Aorta (tissue), 5 donors: ENCODE measurements around the gene POMGNT1. TPM values are rescaled to one million over a fixed set of nuclear protein-coding genes. Genes with fewer than 3 reads are reported as not detected.
A peak's percentile ranks its signal among the peaks of the same experiment; 100 is the strongest.

ENCODE experiments used
- ATAC-seq: fragments of 200-7000 bp; cut with Tn5 transposase; one replicate; pipeline ENCODE4 v1.9.1; 2022; ENCODE audit warnings: moderate library complexity; ENCODE audit not compliant: low FRiP score
- DNase-seq, 2 donors: peaks; one replicate each; pipeline ENCODE4 v3.0.0-alpha.2; 2020
- H3K27ac ChIP-seq, 2 donors: one replicate each; pipeline ENCODE4 v1.5.1; 2013; ENCODE audit warnings: low read length in 2 of 2, mild to moderate bottlenecking in 2 of 2, moderate library complexity in 2 of 2, control low read depth in 1 of 2, inconsistent platforms in 1 of 2, low read depth in 1 of 2
- H3K27me3 ChIP-seq, 2 donors: one replicate each; pipeline ENCODE4 v1.6.1; 2013; ENCODE audit warnings: control low read depth in 1 of 2, low read length in 1 of 2, mild to moderate bottlenecking in 1 of 2, moderate library complexity in 1 of 2; ENCODE audit not compliant: insufficient read depth in 2 of 2, control insufficient read depth in 1 of 2
- H3K36me3 ChIP-seq, 2 donors: one replicate each; pipeline ENCODE4 v1.6.1; 2013; ENCODE audit warnings: control low read depth in 1 of 2, low read length in 1 of 2, mild to moderate bottlenecking in 1 of 2; ENCODE audit not compliant: insufficient read depth in 2 of 2, control insufficient read depth in 1 of 2
- H3K4me1 ChIP-seq, 2 donors: one replicate each; pipeline ENCODE4 v1.6.1; 2013; ENCODE audit warnings: low read length in 2 of 2, control low read depth in 1 of 2, mild to moderate bottlenecking in 1 of 2, moderate library complexity in 1 of 2; ENCODE audit not compliant: insufficient read depth in 2 of 2, control insufficient read depth in 1 of 2
- H3K4me3 ChIP-seq, 2 donors: one replicate each; pipeline ENCODE4 v1.5.1; 2013; ENCODE audit warnings: low read length in 2 of 2, control low read depth in 1 of 2, mild to moderate bottlenecking in 1 of 2
- H3K9me3 ChIP-seq: one replicate; pipeline ENCODE4 v1.6.1; 2013; ENCODE audit warnings: mild to moderate bottlenecking, low read length; ENCODE audit not compliant: control insufficient read depth
- WGBS, 2 donors: extraction: QIAGEN DNeasy Blood & Tissue Kit; methylation state at CpG; one replicate each; pipeline ENCODE4 v1.1.7; 2013; 5-methylcytosine and 5-hydroxymethylcytosine counted together
- intact Hi-C, 2 donors: fragments of 100-400 bp; cut with DNase I; formaldehyde crosslinking; loops; one replicate each; pipeline versions ENCODE4 v1.14.2 to v1.15.0; 2022
- polyA plus RNA-seq, 2 donors: library from polyadenylated mRNA; stranded (reverse); fragments of 200-250 nt; gene quantifications; one replicate each; pipeline ENCODE4 v1.2.3, GENCODE V29; 2013
- total RNA-seq, 2 donors: library from RNA; stranded (reverse); fragmentation: NEBNext Ultra II Directional; extraction: Animal tissue kit (Norgen Biotek cat#: 25700); gene quantifications; one replicate each; pipeline ENCODE4 v1.2.1, GENCODE V29; 2021
- donor health status: healthy with polysubstance abuse.
- donor health status: Bipolar disorder and iron deficiency.
- donor health status: DM: no; HTN: no; CAD: no.
- donor health status: DM: no; HTN: no; CAD: no.
- donor health status: DM: yes; HTN: yes; CAD: no.

POMGNT1 gene
- total and polyA plus RNA-seq, 4 donors = 17.8 to 103 (median 54.4) TPM

- Histone ChIP-seq H3K9me3 (no peaks in the 10 kb centered on the region), H3K4me3 (peak overlapping the region; percentile 7 to 75), H3K27me3 (no peaks in the 10 kb centered on the region), H3K27ac (peak overlapping the region; percentile 28 to 61), H3K36me3 (no peaks in the 10 kb centered on the region), H3K4me1 (no peaks in the 10 kb centered on the region)
- intact Hi-C loops = no loop called here
- no peak for DNase-seq
- WGBS, 2 donors = 2 to 5% methylated on average over 14 of the region's 14 CpGs
- peak; percentile 33 for ATAC-seq
Observed at GRCh38 chr1:46203738-46204405, 5.6 kb upstream of the POMGNT1 start.

- H3K4me1 ChIP-seq = peaks cover 0 to 7% of the 10 kb centered on the region in 2 donors
- H3K27me3 ChIP-seq = no peaks in the 10 kb centered on the region
- WGBS, 2 donors = 70 to 72% methylated on average over 3 of the region's 3 CpGs
- ATAC-seq = no peak
- H3K27ac ChIP-seq = no peak overlapping the region
- H3K9me3 ChIP-seq = no peaks in the 10 kb centered on the region
- intact Hi-C loops = loop anchor here in 1 of 2 donors (2.0 kb wide), 1 partner anchor 16 kb away; no protein-coding TSS in a partner anchor
- no peak overlapping the region for H3K4me3 ChIP-seq
- no peaks in the 10 kb centered on the region for H3K36me3 ChIP-seq
- no peak for DNase-seq
Observed at GRCh38 chr1:46199233-46199749, 1.1 kb upstream of the POMGNT1 start.

- peak in 1 of 2 donors; percentile 59 for DNase-seq
- no peak for ATAC-seq
- 41 to 46% methylated on average over 9 of the region's 9 CpGs for WGBS, 2 donors
Observed at GRCh38 chr1:46197560-46197963, 672 bp downstream of the POMGNT1 start.

GRCh38 chr1:46196609-46197008 lies 1.6 kb downstream of the POMGNT1 start:
- peaks cover 0 to 5% of the 10 kb centered on the region in 2 donors for H3K36me3 ChIP-seq

More at GRCh38 chr1:46197560-46197963, 672 bp downstream of the POMGNT1 start:
- H3K4me3 ChIP-seq = peak overlapping the region; percentile 39 to 47
- no peaks in the 10 kb centered on the region for H3K9me3 ChIP-seq
- intact Hi-C loops = no loop called here
- peaks cover 0 to 7% of the 10 kb centered on the region in 2 donors for H3K4me1 ChIP-seq
- no peak overlapping the region for H3K27ac ChIP-seq
- peaks cover 0 to 3% of the 10 kb centered on the region in 2 donors for H3K36me3 ChIP-seq
- no peaks in the 10 kb centered on the region for H3K27me3 ChIP-seq

GRCh38 chr1:46194641-46195193 lies 3.5 kb downstream of the POMGNT1 start:
- Histone ChIP-seq H3K27me3 (no peaks in the 10 kb centered on the region), H3K9me3 (no peaks in the 10 kb centered on the region), H3K27ac (no peak overlapping the region), H3K36me3 (peaks cover 0 to 5% of the 10 kb centered on the region in 2 donors), H3K4me3 (no peak overlapping the region), H3K4me1 (peaks cover 0 to 7% of the 10 kb centered on the region in 2 donors)
- WGBS, 2 donors = 56 to 58% methylated on average over 5 of the region's 5 CpGs
- ATAC-seq (no peak), DNase-seq (peak in 1 of 2 donors; percentile 55)
- intact Hi-C loops = no loop called here

More at GRCh38 chr1:46196609-46197008, 1.6 kb downstream of the POMGNT1 start:
- H3K27me3 ChIP-seq = no peaks in the 10 kb centered on the region
- ATAC-seq = no peak
- intact Hi-C loops = no loop called here
- no peaks in the 10 kb centered on the region for H3K9me3 ChIP-seq
- H3K4me3 ChIP-seq = no peak overlapping the region
- peaks cover 0 to 7% of the 10 kb centered on the region in 2 donors for H3K4me1 ChIP-seq
- no peak overlapping the region for H3K27ac ChIP-seq
- peak in 1 of 2 donors; percentile 68 for DNase-seq
- WGBS, 2 donors = 92 to 93% methylated on average over 9 of the region's 9 CpGs

GRCh38 chr1:46193984-46194570 lies 4.2 kb downstream of the POMGNT1 start:
- Histone ChIP-seq H3K9me3 (no peaks in the 10 kb centered on the region), H3K36me3 (peaks cover 0 to 5% of the 10 kb centered on the region in 2 donors), H3K27me3 (no peaks in the 10 kb centered on the region), H3K4me3 (no peak overlapping the region), H3K4me1 (peaks cover 0 to 7% of the 10 kb centered on the region in 2 donors), H3K27ac (no peak overlapping the region)
- DNase-seq (peak in 1 of 2 donors; percentile 70), ATAC-seq (no peak)
- 77 to 87% methylated on average over 9 of the region's 9 CpGs for WGBS, 2 donors
- intact Hi-C loops = no loop called here

GRCh38 chr1:46193285-46193684 lies 4.9 kb downstream of the POMGNT1 start:
- no peak overlapping the region for H3K27ac ChIP-seq
- H3K36me3 ChIP-seq = peaks cover 0 to 5% of the 10 kb centered on the region in 2 donors
- WGBS, 2 donors = 90% methylated on average over 7 of the region's 7 CpGs
- intact Hi-C loops = no loop called here
- H3K9me3 ChIP-seq = no peaks in the 10 kb centered on the region
- ATAC-seq (no peak), DNase-seq (peak in 1 of 2 donors; percentile 62)
- peaks cover 0 to 7% of the 10 kb centered on the region in 2 donors for H3K4me1 ChIP-seq
- H3K27me3 ChIP-seq = no peaks in the 10 kb centered on the region
- H3K4me3 ChIP-seq = no peak overlapping the region

GRCh38 chr1:46192171-46192570 lies 6.1 kb downstream of the POMGNT1 start:
- peak in 1 of 2 donors; percentile 51 for DNase-seq

More at GRCh38 chr1:46192171-46192570, 6.1 kb downstream of the POMGNT1 start:
- 91 to 94% methylated on average over 10 of the region's 10 CpGs for WGBS, 2 donors
- no peaks in the 10 kb centered on the region for H3K27me3 ChIP-seq
- no peak overlapping the region for H3K27ac ChIP-seq
- intact Hi-C loops = no loop called here
- H3K4me3 ChIP-seq = no peak overlapping the region
- H3K36me3 ChIP-seq = peaks cover 5% of the 10 kb centered on the region in 2 donors
- peaks cover 0 to 3% of the 10 kb centered on the region in 2 donors for H3K4me1 ChIP-seq
- ATAC-seq = no peak
- H3K9me3 ChIP-seq = no peaks in the 10 kb centered on the region
